Measurements from ENCODE around the gene NFATC3.

Gene NFATC3

GRCh38 chr16:68082629-68083238 is 2.4 kb upstream of the NFATC3 start:
- TF ChIP-seq, protein P1, sequence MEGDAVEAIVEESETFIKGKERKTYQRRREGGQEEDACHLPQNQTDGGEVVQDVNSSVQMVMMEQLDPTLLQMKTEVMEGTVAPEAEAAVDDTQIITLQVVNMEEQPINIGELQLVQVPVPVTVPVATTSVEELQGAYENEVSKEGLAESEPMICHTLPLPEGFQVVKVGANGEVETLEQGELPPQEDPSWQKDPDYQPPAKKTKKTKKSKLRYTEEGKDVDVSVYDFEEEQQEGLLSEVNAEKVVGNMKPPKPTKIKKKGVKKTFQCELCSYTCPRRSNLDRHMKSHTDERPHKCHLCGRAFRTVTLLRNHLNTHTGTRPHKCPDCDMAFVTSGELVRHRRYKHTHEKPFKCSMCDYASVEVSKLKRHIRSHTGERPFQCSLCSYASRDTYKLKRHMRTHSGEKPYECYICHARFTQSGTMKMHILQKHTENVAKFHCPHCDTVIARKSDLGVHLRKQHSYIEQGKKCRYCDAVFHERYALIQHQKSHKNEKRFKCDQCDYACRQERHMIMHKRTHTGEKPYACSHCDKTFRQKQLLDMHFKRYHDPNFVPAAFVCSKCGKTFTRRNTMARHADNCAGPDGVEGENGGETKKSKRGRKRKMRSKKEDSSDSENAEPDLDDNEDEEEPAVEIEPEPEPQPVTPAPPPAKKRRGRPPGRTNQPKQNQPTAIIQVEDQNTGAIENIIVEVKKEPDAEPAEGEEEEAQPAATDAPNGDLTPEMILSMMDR (IDR thresholded peaks at IDR 0.05; ENCODE audit: poor library complexity, severe bottlenecking): no peak
- Histone ChIP-seq H3K4me3 (ENCODE audit: severe bottlenecking) (no peak overlapping the region), H3K27ac (ENCODE audit: poor library complexity, severe bottlenecking) (no peak overlapping the region), H3K4me1 (ENCODE audit: insufficient read depth, poor library complexity, severe bottlenecking) (peaks cover 13% of the 10 kb centered on the region), H3K36me3 (ENCODE audit: low read depth) (peaks cover 8% of the 10 kb centered on the region), H3K27me3 (ENCODE audit: insufficient read depth, poor library complexity, severe bottlenecking) (no peaks in the 10 kb centered on the region), H3K9me3 (ENCODE audit: severe bottlenecking) (no peaks in the 10 kb centered on the region)
- no peak for DNase-seq (ENCODE audit: low spot score)
- ATAC-seq (ENCODE audit: low read depth): no peak

DNA sequence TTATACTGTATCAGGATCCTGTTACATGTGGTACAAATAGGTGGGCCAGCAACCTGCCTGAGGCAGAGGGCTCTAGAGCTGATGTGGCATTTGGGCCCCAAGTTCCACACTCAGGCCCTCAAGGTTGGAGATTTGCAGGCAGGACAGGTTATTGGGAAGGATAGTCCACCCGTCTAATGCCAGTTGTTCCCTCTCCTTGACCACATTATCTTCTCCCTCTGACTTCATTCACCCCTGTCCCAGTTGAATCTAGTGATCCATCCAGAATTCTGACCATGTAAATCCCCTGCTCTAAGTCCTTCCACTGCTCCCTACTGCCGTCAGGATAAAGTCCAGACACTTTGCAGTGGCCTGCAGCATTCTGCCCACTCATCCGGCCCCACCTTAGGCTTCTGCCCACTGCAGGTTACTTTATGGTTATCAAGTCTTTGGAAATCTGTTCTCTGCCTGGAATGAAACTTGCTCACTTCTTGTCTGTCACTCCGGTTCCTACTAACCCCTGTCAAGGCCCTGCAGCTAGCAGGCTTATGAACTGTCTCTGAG is 1.9 kb upstream of the NFATC3 start:
- Histone ChIP-seq H3K4me3 (ENCODE audit: severe bottlenecking) (no peak overlapping the region), H3K27me3 (ENCODE audit: insufficient read depth, poor library complexity, severe bottlenecking) (no peaks in the 10 kb centered on the region), H3K4me1 (ENCODE audit: insufficient read depth, poor library complexity, severe bottlenecking) (peaks cover 16% of the 10 kb centered on the region), H3K36me3 (ENCODE audit: low read depth) (peaks cover 2% of the 10 kb centered on the region; the same call in 1 of the 2 replicates), H3K9me3 (ENCODE audit: severe bottlenecking) (no peaks in the 10 kb centered on the region), H3K27ac (ENCODE audit: poor library complexity, severe bottlenecking) (no peak overlapping the region)
- DNase-seq (ENCODE audit: low spot score): no peak
- TF ChIP-seq, protein P1 (IDR thresholded peaks at IDR 0.05; ENCODE audit: poor library complexity, severe bottlenecking): no peak
- no peak for ATAC-seq (ENCODE audit: low read depth)

- Histone ChIP-seq H3K36me3 (ENCODE audit: low read depth) (no peaks in the 10 kb centered on the region), H3K27ac (ENCODE audit: poor library complexity, severe bottlenecking) (peak overlapping the region; percentile 71), H3K4me1 (ENCODE audit: insufficient read depth, poor library complexity, severe bottlenecking) (peaks cover 16% of the 10 kb centered on the region), H3K27me3 (ENCODE audit: insufficient read depth, poor library complexity, severe bottlenecking) (no peaks in the 10 kb centered on the region), H3K4me3 (ENCODE audit: severe bottlenecking) (peak overlapping the region; percentile 55), H3K9me3 (ENCODE audit: severe bottlenecking) (no peaks in the 10 kb centered on the region)
- TF ChIP-seq, protein P1 (IDR thresholded peaks at IDR 0.05; ENCODE audit: poor library complexity, severe bottlenecking): no peak
- ATAC-seq (ENCODE audit: low read depth) (no peak), DNase-seq (ENCODE audit: low spot score) (no peak)
These were observed 1.2 kb upstream of the NFATC3 start for GRCh38 chr16:68083861-68084503.

DNA sequence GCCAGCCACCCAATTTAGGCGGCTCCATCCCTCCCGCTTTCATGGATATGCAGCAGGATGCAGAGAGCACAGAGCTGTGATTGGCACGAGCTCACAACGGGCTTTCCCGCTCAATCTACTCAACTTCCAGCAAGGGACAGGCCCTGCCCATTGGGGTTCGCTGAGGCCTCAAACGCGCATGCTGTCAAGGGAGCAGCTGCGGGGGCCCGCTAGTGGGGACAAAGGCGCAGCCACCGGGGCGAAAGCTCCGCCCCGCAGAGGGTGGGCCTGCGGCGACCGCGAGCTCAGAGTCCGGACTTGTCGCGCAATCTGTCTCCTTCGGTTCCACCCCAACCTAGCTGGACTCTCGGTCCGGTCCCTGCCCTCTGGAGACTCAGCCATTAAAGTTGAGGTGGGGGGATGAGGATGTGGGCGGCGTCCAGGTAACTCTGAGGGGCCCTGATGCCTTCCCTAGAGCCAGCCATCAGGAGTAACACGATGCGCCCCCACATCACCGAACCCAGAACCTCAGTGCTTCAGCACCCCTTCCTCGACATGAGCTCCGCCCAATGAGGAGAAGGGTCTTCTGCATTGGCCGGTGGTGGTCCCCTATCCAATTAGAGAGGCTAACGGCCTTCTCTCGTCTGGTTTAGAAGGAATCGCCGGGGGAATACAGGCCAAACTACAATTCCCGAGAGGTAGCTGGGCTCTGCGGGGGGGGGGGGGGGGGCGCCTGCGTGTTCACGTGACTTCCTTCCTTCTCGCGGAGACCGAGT is 489 bp upstream of the NFATC3 start:
- no peak for DNase-seq (ENCODE audit: low spot score)

More for the DNA sequence above, 489 bp upstream of the NFATC3 start:
- no peaks in the 10 kb centered on the region for H3K27me3 ChIP-seq (ENCODE audit: insufficient read depth, poor library complexity, severe bottlenecking)
- peaks cover 18% of the 10 kb centered on the region for H3K4me1 ChIP-seq (ENCODE audit: insufficient read depth, poor library complexity, severe bottlenecking)
- TF ChIP-seq, protein P1 (IDR thresholded peaks at IDR 0.05; ENCODE audit: poor library complexity, severe bottlenecking): no peak
- H3K4me3 ChIP-seq (ENCODE audit: severe bottlenecking): peak overlapping the region; percentile 55
- H3K9me3 ChIP-seq (ENCODE audit: severe bottlenecking): no peaks in the 10 kb centered on the region
- H3K36me3 ChIP-seq (ENCODE audit: low read depth): no peaks in the 10 kb centered on the region
- H3K27ac ChIP-seq (ENCODE audit: poor library complexity, severe bottlenecking): peak overlapping the region; percentile 71
- ATAC-seq (ENCODE audit: low read depth): peak; percentile 43

Measured in RWPE2 (cell line).